B cell (primary cell): ENCODE results near the gene TMEM163. TPM values are rescaled to one million over a fixed set of nuclear protein-coding genes. Genes with fewer than 3 reads are reported as not detected.

Source experiments
- ATAC-seq: fragments of 200-7000 bp; cut with Tn5 transposase; one replicate; pipeline ENCODE4 v1.10.0; 2021; ENCODE audit warnings: low read depth, mild to moderate bottlenecking, moderate number of reproducible peaks, moderate library complexity
- CTCF ChIA-PET: fragments of 350-600 bp; sonication (Branson Sonifier 250); formaldehyde crosslinking; loops from one replicate; lab custom pipeline; 2021; ENCODE audit warnings: antibody characterized with exemption, inconsistent platforms; lab: Charles Lee
- POLR2A ChIA-PET: fragments of 350-600 bp; sonication (Branson Sonifier 250); formaldehyde crosslinking; loops from one replicate; lab custom pipeline; 2021; ENCODE audit warnings: antibody characterized with exemption; lab: Charles Lee
- DNase-seq: peaks from one replicate; pipeline ENCODE4 v3.0.0; 2013
- H2AFZ ChIP-seq: 2 replicates; pipeline ENCODE4 v1.6.1; 2012; ENCODE audit warnings: mild to moderate bottlenecking, low read depth, low read length; ENCODE audit not compliant: insufficient read depth, poor library complexity, severe bottlenecking
- H3K27ac ChIP-seq, 2 donors: 1 replicate in 1 of 2; 2 replicates in 1 of 2; pipeline ENCODE4 v1.5.1; 2012 to 2013; ENCODE audit warnings: low read length in 2 of 2, mild to moderate bottlenecking in 2 of 2, moderate library complexity in 1 of 2
- H3K27me3 ChIP-seq, 4 experiments: fragments of 200-600 bp in 1 of 4; sonication (generic) in 1 of 4; replicated peaks in 1 of 4; 1 replicate in 2 of 4; 2 replicates in 2 of 4; pipeline versions ENCODE4 v1.6.1 to v1.7.0; 2013 to 2016; ENCODE audit warnings: low read length in 3 of 4, mild to moderate bottlenecking in 2 of 4, mixed read lengths in 1 of 4, moderate library complexity in 1 of 4; ENCODE audit not compliant: insufficient read depth in 4 of 4, control insufficient read depth in 3 of 4; ENCODE audit errors: control extremely low read depth in 1 of 4
- H3K36me3 ChIP-seq, 2 experiments: replicated peaks in 1 of 2; 1 replicate in 1 of 2; 2 replicates in 1 of 2; pipeline versions ENCODE4 v1.6.1 to v1.7.1; 2013; ENCODE audit warnings: low read length in 1 of 2; ENCODE audit not compliant: insufficient read depth in 2 of 2, control insufficient read depth in 1 of 2; ENCODE audit errors: control extremely low read depth in 1 of 2, extremely low read depth in 1 of 2
- H3K4me1 ChIP-seq, 2 donors: fragments of 200-600 bp in 1 of 2; sonication (generic) in 1 of 2; 1 replicate in 1 of 2; 2 replicates in 1 of 2; pipeline versions ENCODE4 v1.5.1 to v1.6.1; 2013 to 2017; ENCODE audit warnings: low read length in 2 of 2; ENCODE audit not compliant: control insufficient read depth in 2 of 2, insufficient read depth in 2 of 2
- H3K4me2 ChIP-seq: replicated peaks from 2 replicates; pipeline ENCODE3; 2012; ENCODE audit warnings: mild to moderate bottlenecking, low read depth, low read length; ENCODE audit not compliant: poor library complexity, severe bottlenecking
- H3K4me3 ChIP-seq, 5 experiments: fragments of 200-600 bp in 1 of 5; sonication (generic) in 1 of 5; 1 replicate in 3 of 5; 2 replicates in 2 of 5; pipeline versions ENCODE4 v1.5.1 to v1.7.0; 2011 to 2016; ENCODE audit warnings: low read length in 4 of 5, mild to moderate bottlenecking in 4 of 5, low read depth in 2 of 5, control low read depth in 1 of 5, moderate library complexity in 1 of 5; ENCODE audit not compliant: insufficient read depth in 1 of 5; ENCODE audit errors: control extremely low read depth in 1 of 5, extremely low read depth in 1 of 5
- H3K79me2 ChIP-seq: fragments of 200-600 bp; sonication (generic); one replicate; pipeline ENCODE4 v1.6.0; 2016; ENCODE audit warnings: low read length; ENCODE audit not compliant: control insufficient read depth, insufficient read depth
- H3K9ac ChIP-seq: fragments of 200-600 bp; sonication (generic); 2 replicates; pipeline ENCODE4 v1.6.1; 2017; ENCODE audit warnings: mild to moderate bottlenecking, low read length, moderate library complexity
- H3K9me3 ChIP-seq, 3 donors: one replicate each; pipeline versions ENCODE4 v1.6.1 to v1.7.1; 2013; ENCODE audit warnings: low read length in 2 of 3; ENCODE audit not compliant: control insufficient read depth in 2 of 3, insufficient read depth in 1 of 3; ENCODE audit errors: control extremely low read depth in 1 of 3
- H4K20me1 ChIP-seq: 2 replicates; pipeline ENCODE4 v1.6.0; 2012; ENCODE audit warnings: mild to moderate bottlenecking, low read length; ENCODE audit not compliant: insufficient read depth, control insufficient read depth, poor library complexity, severe bottlenecking
- H3K27ac Mint-ChIP-seq: one replicate; pipeline ENCODE4 v1.8.0; 2021; ENCODE audit warnings: mixed read lengths
- H3K27me3 Mint-ChIP-seq: one replicate; pipeline ENCODE4 v1.8.0; 2021; ENCODE audit warnings: mixed read lengths
- H3K4me1 Mint-ChIP-seq: one replicate; pipeline ENCODE4 v1.8.0; 2021; ENCODE audit warnings: mixed read lengths
- H3K4me3 Mint-ChIP-seq: one replicate; pipeline ENCODE4 v1.8.0; 2021; ENCODE audit warnings: mixed read lengths
- H3K9me3 Mint-ChIP-seq: one replicate; pipeline ENCODE4 v1.8.0; 2022; ENCODE audit warnings: mixed read lengths; ENCODE audit not compliant: insufficient read depth
- CTCF ChIP-seq: fragments of 200-600 bp; IDR thresholded peaks from one replicate; pipeline ENCODE4 v1.8.0; 2022; ENCODE audit warnings: antibody characterized with exemption, mild to moderate bottlenecking
- EZH2 ChIP-seq: IDR thresholded peaks from 2 replicates; pipeline ENCODE4 v1.6.1; 2012; ENCODE audit warnings: borderline replicate concordance, low read depth, mild to moderate bottlenecking, moderate library complexity, low read length; ENCODE audit not compliant: insufficient read depth, poor library complexity, severe bottlenecking
- WGBS: methylation state at CpG from one replicate; pipeline ENCODE4 v1.1.5; 2013; ENCODE audit warnings: missing lambda C conversion rate; ENCODE audit not compliant: insufficient coverage; 5-methylcytosine and 5-hydroxymethylcytosine counted together
- intact Hi-C: fragments of 100-400 bp; cut with micrococcal nuclease; formaldehyde crosslinking; loops from one replicate; pipeline ENCODE4 v1.10.0; 2022
- polyA plus RNA-seq: library from polyadenylated mRNA; depleted of rRNA; stranded (reverse); fragments of >200 nt; gene quantifications from 2 replicates; pipeline ENCODE4 v1.2.3, GENCODE V29; 2012
- total RNA-seq, 2 donors: library from RNA; stranded (reverse); fragments of 120-200 nt in 1 of 2; gene quantifications; 1 replicate in 1 of 2; 2 replicates in 1 of 2; pipeline versions ENCODE4 v1.2.3 to v1.2.4, GENCODE V29; 2013 to 2022

Gene TMEM163
- total and polyA plus RNA-seq, 2 donors (not counting 1 experiment from before 2014, with no cell fraction given): 2.6 to 5.6 TPM

- Histone ChIP-seq H3K4me3 (no peak overlapping the region), H3K9ac (no peak overlapping the region), H4K20me1 (no peaks in the 10 kb centered on the region), H2AFZ (no peak overlapping the region), H3K4me2 (no peak overlapping the region), H3K27me3 (no peaks in the 10 kb centered on the region), H3K79me2 (no peaks in the 10 kb centered on the region), H3K4me1 (peaks cover 0 to 6% of the 10 kb centered on the region in 2 donors), H3K9me3 (peaks cover 2 to 14% (median 10%) of the 10 kb centered on the region in 3 donors), H3K27ac (no peak overlapping the region), H3K36me3 (no peaks in the 10 kb centered on the region)
- intact Hi-C loops: no loop called here
- POLR2A ChIA-PET: no interaction called here
- no peak overlapping the region for H3K4me3 Mint-ChIP-seq
- peak overlapping the region; percentile 12 for H3K27ac Mint-ChIP-seq
- 83% methylated on average over 2 of the region's 2 CpGs for WGBS
- no peak for TF ChIP-seq CTCF
- TF ChIP-seq EZH2: no peak
- ATAC-seq (no peak), DNase-seq (no peak)
- CTCF ChIA-PET: no interaction called here
- peaks cover 17% of the 10 kb centered on the region for H3K9me3 Mint-ChIP-seq
- H3K4me1 Mint-ChIP-seq: peaks cover 21% of the 10 kb centered on the region
- no peaks in the 10 kb centered on the region for H3K27me3 Mint-ChIP-seq
Observed at GRCh38 chr2:134588556-134588955, 130.2 kb downstream of the TMEM163 start.

- 86% methylated on average over 5 of the region's 8 CpGs for WGBS
- ATAC-seq (peak; percentile 44), DNase-seq (peak; percentile 20)
- Histone ChIP-seq H3K79me2 (no peaks in the 10 kb centered on the region), H2AFZ (no peak overlapping the region), H4K20me1 (no peaks in the 10 kb centered on the region), H3K4me1 (peaks cover 11 to 21% of the 10 kb centered on the region in 2 donors), H3K27me3 (no peaks in the 10 kb centered on the region), H3K9ac (no peak overlapping the region), H3K4me3 (no peak overlapping the region), H3K9me3 (peaks cover 2 to 14% (median 7%) of the 10 kb centered on the region in 3 donors), H3K36me3 (no peaks in the 10 kb centered on the region), H3K27ac (no peak overlapping the region), H3K4me2 (no peak overlapping the region)
- intact Hi-C loops: no loop called here
- no peak for TF ChIP-seq EZH2
- ChIA-PET CTCF (interaction anchor here (0.9 to 1.0 kb wide), 2 partner anchors 15 to 196 kb away, joined by 3 to 5 read pairs; no protein-coding TSS in a partner anchor), POLR2A (no interaction called here)
- H3K9me3 Mint-ChIP-seq: peaks cover 12% of the 10 kb centered on the region
- no peak overlapping the region for H3K4me3 Mint-ChIP-seq
- H3K27me3 Mint-ChIP-seq: no peaks in the 10 kb centered on the region
- H3K27ac Mint-ChIP-seq: peak overlapping the region; percentile 66
- H3K4me1 Mint-ChIP-seq: peaks cover 38% of the 10 kb centered on the region
Observed at GRCh38 chr2:134586326-134586965, 132.4 kb downstream of the TMEM163 start.
